Left ventricle myocardium inferior (tissue), 1 donor: ENCODE results near the gene TXNDC12. TPM values are rescaled to one million over a fixed set of nuclear protein-coding genes. Genes with fewer than 3 reads are reported as not detected.
"Not testable (repeated sequence)": the region's sequence is repeated elsewhere in the genome, so short reads cannot be mapped to it uniquely, and the experiment has no call there.

Experiments
- DNase-seq: peaks from one replicate; pipeline ENCODE4 v3.0.0-alpha.2; 2020
- H3K27ac ChIP-seq: fragments of 200-600 bp; replicated peaks from 2 replicates; pipeline ENCODE4 v1.8.0; 2021
- H3K27me3 ChIP-seq: fragments of 200-600 bp; 2 replicates; pipeline ENCODE4 v1.8.0; 2021; ENCODE audit warnings: low read depth
- H3K36me3 ChIP-seq: fragments of 200-600 bp; 2 replicates; pipeline ENCODE4 v1.8.0; 2021
- H3K4me1 ChIP-seq: fragments of 200-600 bp; 2 replicates; pipeline ENCODE4 v1.8.0; 2021
- H3K4me3 ChIP-seq: fragments of 200-600 bp; 2 replicates; pipeline ENCODE4 v1.8.0; 2021; ENCODE audit warnings: mild to moderate bottlenecking, moderate library complexity
- H3K9me3 ChIP-seq: fragments of 200-600 bp; replicated peaks from 2 replicates; pipeline ENCODE4 v1.8.0; 2021
- intact Hi-C: fragments of 100-400 bp; cut with micrococcal nuclease; formaldehyde crosslinking; loops from one replicate; pipeline ENCODE4 v1.11.0; 2022
- total RNA-seq: library from RNA; stranded (reverse); fragmentation: NEBNext Ultra II Directional; extraction: Animal tissue kit (Norgen Biotek cat#: 25700); gene quantifications from one replicate; pipeline ENCODE4 v1.2.1, GENCODE V29; 2021
- TF ChIP-seq, protein P1 (sequence below): fragments of 200-600 bp; IDR thresholded peaks from 2 replicates; pipeline ENCODE4 v1.8.0; 2021; ENCODE audit warnings: antibody characterized with exemption, mild to moderate bottlenecking, borderline replicate concordance
- donor health status: DM: no; HTN: yes; CAD: no; lungs with severe emphysema.

The TXNDC12 gene
- total RNA-seq, 1 donor from 2014 or later: 25.7 TPM

DNA sequence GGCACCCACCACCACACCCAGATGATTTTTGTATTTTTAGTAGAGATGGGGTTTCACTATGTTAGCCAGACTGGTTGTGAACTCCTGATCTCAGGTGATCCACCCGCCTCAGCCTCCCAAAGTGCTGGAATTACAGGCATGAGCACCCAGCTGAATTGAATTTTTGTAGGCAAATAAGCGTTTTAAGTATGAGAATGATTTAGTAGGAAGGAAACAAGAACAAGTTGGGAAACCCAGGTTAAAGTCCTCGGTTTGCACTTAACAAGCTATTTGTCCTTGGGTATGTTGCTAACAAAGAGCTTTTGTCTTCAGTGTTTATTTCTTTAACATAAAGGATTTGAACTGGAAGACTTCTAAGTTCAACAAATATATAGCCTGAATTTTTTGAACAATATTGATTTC is 25.0 kb upstream of the TXNDC12 start:
- Histone ChIP-seq H3K4me3 (no peak overlapping the region), H3K36me3 (peaks cover 39% of the 10 kb centered on the region), H3K4me1 (no peaks in the 10 kb centered on the region), H3K9me3 (no peaks in the 10 kb centered on the region), H3K27ac (no peak overlapping the region), H3K27me3 (no peaks in the 10 kb centered on the region)
- intact Hi-C loops: no loop called here
- TF ChIP-seq, protein P1, sequence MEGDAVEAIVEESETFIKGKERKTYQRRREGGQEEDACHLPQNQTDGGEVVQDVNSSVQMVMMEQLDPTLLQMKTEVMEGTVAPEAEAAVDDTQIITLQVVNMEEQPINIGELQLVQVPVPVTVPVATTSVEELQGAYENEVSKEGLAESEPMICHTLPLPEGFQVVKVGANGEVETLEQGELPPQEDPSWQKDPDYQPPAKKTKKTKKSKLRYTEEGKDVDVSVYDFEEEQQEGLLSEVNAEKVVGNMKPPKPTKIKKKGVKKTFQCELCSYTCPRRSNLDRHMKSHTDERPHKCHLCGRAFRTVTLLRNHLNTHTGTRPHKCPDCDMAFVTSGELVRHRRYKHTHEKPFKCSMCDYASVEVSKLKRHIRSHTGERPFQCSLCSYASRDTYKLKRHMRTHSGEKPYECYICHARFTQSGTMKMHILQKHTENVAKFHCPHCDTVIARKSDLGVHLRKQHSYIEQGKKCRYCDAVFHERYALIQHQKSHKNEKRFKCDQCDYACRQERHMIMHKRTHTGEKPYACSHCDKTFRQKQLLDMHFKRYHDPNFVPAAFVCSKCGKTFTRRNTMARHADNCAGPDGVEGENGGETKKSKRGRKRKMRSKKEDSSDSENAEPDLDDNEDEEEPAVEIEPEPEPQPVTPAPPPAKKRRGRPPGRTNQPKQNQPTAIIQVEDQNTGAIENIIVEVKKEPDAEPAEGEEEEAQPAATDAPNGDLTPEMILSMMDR: no peak
- DNase-seq: no peak

DNA sequence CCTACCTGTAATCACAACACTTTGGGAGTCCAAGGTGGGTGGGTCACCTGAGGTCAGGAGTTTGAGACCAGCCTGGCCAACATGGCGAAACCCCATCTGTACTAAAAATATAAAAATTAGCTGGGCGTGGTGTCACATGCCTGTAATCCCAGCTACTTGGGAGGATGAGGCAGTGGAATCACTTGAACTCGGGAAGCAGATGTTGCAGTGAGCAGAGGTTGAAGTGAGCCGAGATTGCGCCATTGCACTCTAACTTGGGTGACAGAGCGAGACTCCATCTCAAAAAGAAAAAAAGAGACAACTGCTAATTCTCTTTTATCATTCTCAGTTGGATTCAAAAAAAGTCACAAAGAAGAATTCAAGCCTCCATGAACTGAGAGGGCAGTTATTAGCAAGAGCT is 22.3 kb upstream of the TXNDC12 start:
- H3K27me3 ChIP-seq, H3K27ac ChIP-seq, DNase-seq, H3K9me3 ChIP-seq, H3K4me1 ChIP-seq, intact Hi-C loops, H3K4me3 ChIP-seq: not testable (repeated sequence)
- peaks cover 32% of the 10 kb centered on the region for H3K36me3 ChIP-seq

DNA sequence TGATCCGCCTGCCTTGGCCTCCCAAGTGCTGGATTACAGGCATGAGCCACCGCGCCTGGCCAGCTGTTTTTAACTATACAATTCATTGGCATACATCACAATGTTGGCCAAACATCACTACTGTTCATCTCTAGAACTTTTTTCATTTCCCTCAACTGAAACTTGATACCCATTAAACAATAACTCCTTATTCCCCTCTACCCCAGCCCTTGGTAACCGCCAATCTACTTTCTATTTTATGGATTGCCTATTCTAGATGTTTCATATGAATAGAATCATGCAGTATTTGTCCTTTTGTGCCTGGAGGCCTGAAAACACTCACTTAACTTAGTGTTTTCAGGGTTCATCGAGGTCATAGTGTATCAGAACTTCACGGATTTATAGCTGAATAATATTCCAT is 17.3 kb upstream of the TXNDC12 start:
- intact Hi-C loops: no loop called here
- H3K9me3 ChIP-seq: no peaks in the 10 kb centered on the region
- H3K4me1 ChIP-seq: peaks cover 5% of the 10 kb centered on the region
- no peak overlapping the region for H3K27ac ChIP-seq
- DNase-seq: no peak
- H3K27me3 ChIP-seq: no peaks in the 10 kb centered on the region
- TF ChIP-seq, protein P1: no peak
- peaks cover 31% of the 10 kb centered on the region for H3K36me3 ChIP-seq
- H3K4me3 ChIP-seq: no peak overlapping the region

DNA sequence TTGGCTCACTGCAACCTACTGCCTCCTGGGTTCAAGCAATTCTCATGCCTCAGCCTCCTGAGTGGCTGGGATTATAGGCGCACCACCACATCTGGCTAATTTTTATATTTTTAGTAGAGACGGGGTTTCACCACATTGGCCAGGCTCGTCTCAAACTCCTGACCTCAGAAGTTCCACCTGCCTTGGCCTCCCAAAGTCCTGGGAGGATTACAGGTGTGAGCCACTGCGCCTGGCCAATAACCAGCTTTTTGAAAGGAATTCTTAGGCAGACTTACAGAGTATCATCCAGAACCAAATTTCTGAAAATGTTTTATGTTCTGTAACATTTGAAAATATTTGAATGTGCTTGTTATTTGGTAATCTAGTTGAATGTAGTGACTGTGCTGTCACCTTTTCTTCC is 15.7 kb upstream of the TXNDC12 start:
- intact Hi-C loops: no loop called here
- H3K36me3 ChIP-seq: peaks cover 37% of the 10 kb centered on the region
- no peak overlapping the region for H3K4me3 ChIP-seq
- H3K27ac ChIP-seq: no peak overlapping the region
- no peak for DNase-seq
- H3K27me3 ChIP-seq: no peaks in the 10 kb centered on the region
- peaks cover 5% of the 10 kb centered on the region for H3K4me1 ChIP-seq
- H3K9me3 ChIP-seq: no peaks in the 10 kb centered on the region
- TF ChIP-seq, protein P1: no peak

DNA sequence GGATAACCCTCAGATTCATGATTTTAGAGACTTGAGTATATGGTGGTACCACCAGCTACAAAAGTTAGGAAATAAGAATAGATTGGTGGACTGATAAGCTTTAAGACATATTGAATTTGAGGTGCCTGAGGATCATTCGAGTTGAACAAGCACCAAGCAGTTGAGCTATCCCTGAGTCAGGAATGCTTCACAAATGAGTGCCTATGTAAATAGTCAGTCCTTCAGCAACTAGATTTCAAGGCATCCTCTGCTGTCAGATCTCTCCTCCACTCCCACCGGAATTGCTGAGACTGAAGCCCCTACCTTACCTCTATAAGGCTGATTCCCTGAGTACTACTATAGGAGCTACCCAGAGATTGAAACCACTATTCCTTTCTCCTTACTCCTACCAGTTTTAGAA is 8.2 kb upstream of the TXNDC12 start:
- intact Hi-C loops: no loop called here
- Histone ChIP-seq H3K4me3 (no peak overlapping the region), H3K4me1 (peaks cover 16% of the 10 kb centered on the region), H3K27ac (no peak overlapping the region), H3K9me3 (no peaks in the 10 kb centered on the region), H3K36me3 (peaks cover 70% of the 10 kb centered on the region), H3K27me3 (no peaks in the 10 kb centered on the region)
- TF ChIP-seq, protein P1: no peak
- DNase-seq: no peak

DNA sequence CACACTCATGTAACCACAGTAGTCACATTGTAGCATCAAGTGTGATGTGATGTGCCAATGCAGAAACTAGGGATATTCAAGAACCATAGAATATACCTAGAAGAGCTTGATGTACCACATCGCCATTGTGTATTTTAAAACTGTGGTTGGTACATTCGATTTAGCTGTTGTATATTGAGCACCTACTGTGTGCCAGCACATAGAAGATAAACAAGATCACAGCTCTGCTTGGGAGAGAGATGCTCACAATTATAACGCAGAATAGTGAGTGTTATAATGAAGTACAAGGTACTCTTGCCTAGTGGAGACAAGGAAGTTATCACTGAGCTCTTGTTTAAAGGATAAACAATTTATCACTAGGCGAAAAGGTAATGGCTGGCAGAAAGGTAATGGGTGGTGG is 5.8 kb upstream of the TXNDC12 start:
- Histone ChIP-seq H3K4me3 (no peak overlapping the region), H3K27ac (no peak overlapping the region), H3K36me3 (peaks cover 50% of the 10 kb centered on the region), H3K9me3 (no peaks in the 10 kb centered on the region), H3K27me3 (no peaks in the 10 kb centered on the region), H3K4me1 (peaks cover 37% of the 10 kb centered on the region)
- DNase-seq: no peak
- intact Hi-C loops: no loop called here
- TF ChIP-seq, protein P1: no peak
